ENCODE results near the gene FKBP4. TPM values are rescaled to one million over a fixed set of nuclear protein-coding genes. Genes with fewer than 3 reads are reported as not detected.

FKBP4 gene
- polyA plus RNA-seq, 1 donor (not counting 4 experiments of a cell fraction or from before 2014, with no cell fraction given): 80.8 TPM

DNA sequence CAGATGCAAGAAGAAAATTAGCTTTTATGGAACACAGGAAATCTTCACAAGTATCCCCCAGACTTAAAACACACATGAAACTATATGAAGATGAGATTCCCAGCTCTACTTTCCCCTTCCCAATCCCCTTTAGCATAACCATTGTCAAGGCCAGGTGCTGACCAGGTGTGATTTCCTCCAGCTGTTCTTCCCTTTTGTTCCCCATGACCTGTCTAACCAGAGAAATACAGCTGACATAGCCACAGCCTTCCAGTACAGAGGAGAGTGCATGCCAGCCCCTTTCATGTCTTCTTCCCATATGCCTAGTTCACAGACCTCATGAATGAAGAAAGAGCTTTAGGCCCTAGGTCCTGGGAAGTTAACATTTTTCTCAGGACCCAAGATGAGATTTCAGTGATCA lies 43.5 kb upstream of the FKBP4 start:
- DNase-seq (ENCODE audit: low read depth, low spot score) (no peak), FAIRE-seq (no peak)
- Histone ChIP-seq H3K27me3 (ENCODE audit: control insufficient read depth, extremely low read depth, insufficient read depth, low read length) (no peaks in the 10 kb centered on the region), H3K9me3 (ENCODE audit: control insufficient read depth, low read depth, low read length) (no peaks in the 10 kb centered on the region), H4K20me1 (ENCODE audit: control insufficient read depth, extremely low read depth, insufficient read depth, low read length) (no peaks in the 10 kb centered on the region), H3K4me1 (ENCODE audit: control insufficient read depth, extremely low read depth, insufficient read depth, low read length) (no peaks in the 10 kb centered on the region), H3K4me2 (ENCODE audit: control insufficient read depth, extremely low read depth, insufficient read depth, low read depth, low read length) (no peak overlapping the region), H3K4me3 (ENCODE audit: control insufficient read depth in 2 of 3, extremely low read depth in 1 of 3, insufficient read depth in 2 of 3, low read depth in 1 of 3, low read length in 3 of 3) (no peak overlapping the region), H3K27ac (ENCODE audit: control insufficient read depth, insufficient read depth, low read length) (no peak overlapping the region), H3K9me1 (ENCODE audit: control insufficient read depth, extremely low read depth, insufficient read depth, low read length) (no peaks in the 10 kb centered on the region), H3K79me2 (ENCODE audit: control insufficient read depth, insufficient read depth, low read length) (no peaks in the 10 kb centered on the region), H3K9ac (ENCODE audit: control insufficient read depth, extremely low read depth, insufficient read depth, low read length) (no peak overlapping the region), H2AFZ (ENCODE audit: control insufficient read depth, low read length) (no peak overlapping the region), H3K36me3 (ENCODE audit: control insufficient read depth in 2 of 2, extremely low read depth in 1 of 2, insufficient read depth in 2 of 2, low read length in 2 of 2) (no peaks in the 10 kb centered on the region)
- TF ChIP-seq, protein P1, sequence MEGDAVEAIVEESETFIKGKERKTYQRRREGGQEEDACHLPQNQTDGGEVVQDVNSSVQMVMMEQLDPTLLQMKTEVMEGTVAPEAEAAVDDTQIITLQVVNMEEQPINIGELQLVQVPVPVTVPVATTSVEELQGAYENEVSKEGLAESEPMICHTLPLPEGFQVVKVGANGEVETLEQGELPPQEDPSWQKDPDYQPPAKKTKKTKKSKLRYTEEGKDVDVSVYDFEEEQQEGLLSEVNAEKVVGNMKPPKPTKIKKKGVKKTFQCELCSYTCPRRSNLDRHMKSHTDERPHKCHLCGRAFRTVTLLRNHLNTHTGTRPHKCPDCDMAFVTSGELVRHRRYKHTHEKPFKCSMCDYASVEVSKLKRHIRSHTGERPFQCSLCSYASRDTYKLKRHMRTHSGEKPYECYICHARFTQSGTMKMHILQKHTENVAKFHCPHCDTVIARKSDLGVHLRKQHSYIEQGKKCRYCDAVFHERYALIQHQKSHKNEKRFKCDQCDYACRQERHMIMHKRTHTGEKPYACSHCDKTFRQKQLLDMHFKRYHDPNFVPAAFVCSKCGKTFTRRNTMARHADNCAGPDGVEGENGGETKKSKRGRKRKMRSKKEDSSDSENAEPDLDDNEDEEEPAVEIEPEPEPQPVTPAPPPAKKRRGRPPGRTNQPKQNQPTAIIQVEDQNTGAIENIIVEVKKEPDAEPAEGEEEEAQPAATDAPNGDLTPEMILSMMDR (optimal IDR thresholded peaks at IDR 0.05 in 1 of 3, IDR thresholded peaks at IDR 0.05 in 1 of 3, conservative IDR thresholded peaks at IDR 0.05 in 1 of 3; ENCODE audit: extremely low read depth in 1 of 3, insufficient read depth in 2 of 3, low read length in 3 of 3): no peak
- no peak for TF ChIP-seq EZH2 (IDR thresholded peaks at IDR 0.05; ENCODE audit: low read length)
- dilution Hi-C loops (cut with MboI; ENCODE audit: extremely low pct_ligation_motif_present, low sequenced_read_pairs): no loop called here

DNA sequence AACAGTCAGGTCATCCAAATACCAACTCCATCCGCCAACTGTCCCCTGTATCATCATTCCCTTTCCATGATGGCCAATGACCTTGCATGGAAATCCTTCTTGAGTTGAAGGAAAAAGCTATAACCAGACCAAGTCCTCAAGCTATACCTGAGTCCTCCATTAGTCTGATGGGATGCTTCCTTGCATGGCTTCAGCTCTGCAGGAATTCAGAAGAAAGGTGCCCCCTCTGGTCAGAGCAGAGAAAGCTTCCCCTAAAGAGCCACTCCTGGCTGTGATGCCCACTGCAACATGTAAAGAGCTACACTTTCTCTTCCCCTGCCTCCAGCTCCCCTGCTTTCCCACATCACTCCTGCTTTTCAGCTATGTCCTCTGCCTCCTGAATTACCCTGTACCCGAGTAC lies 43.1 kb upstream of the FKBP4 start:
- dilution Hi-C loops (cut with MboI; ENCODE audit: extremely low pct_ligation_motif_present, low sequenced_read_pairs): no loop called here
- H3K4me2 ChIP-seq (ENCODE audit: control insufficient read depth, extremely low read depth, insufficient read depth, low read depth, low read length): no peak overlapping the region
- no peak for FAIRE-seq
- H3K27ac ChIP-seq (ENCODE audit: control insufficient read depth, insufficient read depth, low read length): no peak overlapping the region
- H3K79me2 ChIP-seq (ENCODE audit: control insufficient read depth, insufficient read depth, low read length): no peaks in the 10 kb centered on the region
- DNase-seq (ENCODE audit: low read depth, low spot score): no peak
- no peak for TF ChIP-seq EZH2 (IDR thresholded peaks at IDR 0.05; ENCODE audit: low read length)
- TF ChIP-seq, protein P1 (optimal IDR thresholded peaks at IDR 0.05 in 1 of 3, IDR thresholded peaks at IDR 0.05 in 1 of 3, conservative IDR thresholded peaks at IDR 0.05 in 1 of 3; ENCODE audit: extremely low read depth in 1 of 3, insufficient read depth in 2 of 3, low read length in 3 of 3): no peak
- H3K9me3 ChIP-seq (ENCODE audit: control insufficient read depth, low read depth, low read length): no peaks in the 10 kb centered on the region
- no peaks in the 10 kb centered on the region for H3K4me1 ChIP-seq (ENCODE audit: control insufficient read depth, extremely low read depth, insufficient read depth, low read length)
- H3K9ac ChIP-seq (ENCODE audit: control insufficient read depth, extremely low read depth, insufficient read depth, low read length): no peak overlapping the region
- no peaks in the 10 kb centered on the region for H3K36me3 ChIP-seq (ENCODE audit: control insufficient read depth in 2 of 2, extremely low read depth in 1 of 2, insufficient read depth in 2 of 2, low read length in 2 of 2)
- H3K27me3 ChIP-seq (ENCODE audit: control insufficient read depth, extremely low read depth, insufficient read depth, low read length): no peaks in the 10 kb centered on the region
- no peaks in the 10 kb centered on the region for H4K20me1 ChIP-seq (ENCODE audit: control insufficient read depth, extremely low read depth, insufficient read depth, low read length)
- H3K4me3 ChIP-seq (ENCODE audit: control insufficient read depth in 2 of 3, extremely low read depth in 1 of 3, insufficient read depth in 2 of 3, low read depth in 1 of 3, low read length in 3 of 3): no peak overlapping the region
- H3K9me1 ChIP-seq (ENCODE audit: control insufficient read depth, extremely low read depth, insufficient read depth, low read length): no peaks in the 10 kb centered on the region
- no peak overlapping the region for H2AFZ ChIP-seq (ENCODE audit: control insufficient read depth, low read length)

All from keratinocyte (primary cell).